ENCODE measurements around the gene OBP2B.
"Not testable (repeated sequence)": the region's sequence is repeated elsewhere in the genome, so short reads cannot be mapped to it uniquely, and the experiment has no call there.

Gene OBP2B

GRCh38 chr9:133221177-133221809 is 12.2 kb upstream of the OBP2B start:
- no peak for DNase-seq
- H3K4me3 ChIP-seq (ENCODE audit: low read depth, low read length), result no peak overlapping the region
- no peaks in the 10 kb centered on the region for H3K36me3 ChIP-seq
- no peak for TF ChIP-seq CTCF (IDR thresholded peaks at IDR 0.05; ENCODE audit: low read depth, low read length)
- H3K9me3 ChIP-seq (ENCODE audit: severe bottlenecking), result no peaks in the 10 kb centered on the region
- H3K27me3 ChIP-seq (ENCODE audit: insufficient read depth, low read depth, severe bottlenecking), result no peaks in the 10 kb centered on the region
- H3K27ac ChIP-seq, result no peak overlapping the region

GRCh38 chr9:133218049-133218975 is 9.3 kb upstream of the OBP2B start:
- not testable (repeated sequence) for H3K27me3 ChIP-seq (ENCODE audit: insufficient read depth, low read depth, severe bottlenecking); DNase-seq; H3K36me3 ChIP-seq; H3K9me3 ChIP-seq (ENCODE audit: severe bottlenecking); H3K27ac ChIP-seq; H3K4me3 ChIP-seq (ENCODE audit: low read depth, low read length)

- not testable (repeated sequence) for H3K36me3 ChIP-seq; H3K27ac ChIP-seq; H3K4me3 ChIP-seq (ENCODE audit: low read depth, low read length); H3K27me3 ChIP-seq (ENCODE audit: insufficient read depth, low read depth, severe bottlenecking); H3K9me3 ChIP-seq (ENCODE audit: severe bottlenecking); DNase-seq
Measured at GRCh38 chr9:133217333-133217988, 8.4 kb upstream of the OBP2B start.

- DNase-seq; H3K9me3 ChIP-seq (ENCODE audit: severe bottlenecking); H3K36me3 ChIP-seq; H3K27ac ChIP-seq; H3K4me3 ChIP-seq (ENCODE audit: low read depth, low read length); H3K27me3 ChIP-seq (ENCODE audit: insufficient read depth, low read depth, severe bottlenecking): not testable (repeated sequence)
Measured at GRCh38 chr9:133214276-133214675, 5.2 kb upstream of the OBP2B start.

GRCh38 chr9:133210609-133211008 is 1.6 kb upstream of the OBP2B start:
- Histone ChIP-seq H3K27ac (no peak overlapping the region), H3K36me3 (no peaks in the 10 kb centered on the region), H3K9me3 (ENCODE audit: severe bottlenecking) (peaks cover 6% of the 10 kb centered on the region), H3K27me3 (ENCODE audit: insufficient read depth, low read depth, severe bottlenecking) (peaks cover 6% of the 10 kb centered on the region), H3K4me3 (ENCODE audit: low read depth, low read length) (no peak overlapping the region)
- no peak for DNase-seq
- no peak for TF ChIP-seq CTCF (IDR thresholded peaks at IDR 0.05; ENCODE audit: low read depth, low read length)

- DNase-seq, result no peak
- no peak for TF ChIP-seq CTCF (IDR thresholded peaks at IDR 0.05; ENCODE audit: low read depth, low read length)
- H3K36me3 ChIP-seq, result no peaks in the 10 kb centered on the region
- H3K27me3 ChIP-seq (ENCODE audit: insufficient read depth, low read depth, severe bottlenecking), result peaks cover 6% of the 10 kb centered on the region
- H3K4me3 ChIP-seq (ENCODE audit: low read depth, low read length), result no peak overlapping the region
- peaks cover 6% of the 10 kb centered on the region for H3K9me3 ChIP-seq (ENCODE audit: severe bottlenecking)
- H3K27ac ChIP-seq, result no peak overlapping the region
Measured at GRCh38 chr9:133210202-133210532, 1.1 kb upstream of the OBP2B start.

GRCh38 chr9:133209327-133210201 is 514 bp upstream of the OBP2B start:
- not testable (repeated sequence) for H3K36me3 ChIP-seq; H3K4me3 ChIP-seq (ENCODE audit: low read depth, low read length); DNase-seq; H3K27me3 ChIP-seq (ENCODE audit: insufficient read depth, low read depth, severe bottlenecking); H3K9me3 ChIP-seq (ENCODE audit: severe bottlenecking); H3K27ac ChIP-seq

GRCh38 chr9:133208171-133208879 is 725 bp downstream of the OBP2B start:
- H3K27me3 ChIP-seq (ENCODE audit: insufficient read depth, low read depth, severe bottlenecking); H3K9me3 ChIP-seq (ENCODE audit: severe bottlenecking): not testable (repeated sequence)

More at GRCh38 chr9:133208171-133208879, 725 bp downstream of the OBP2B start:
- H3K36me3 ChIP-seq; H3K4me3 ChIP-seq (ENCODE audit: low read depth, low read length); DNase-seq; H3K27ac ChIP-seq: not testable (repeated sequence)
